ENCODE data around the gene PER2.

- TF ChIP-seq SUZ12 (IDR thresholded peaks at IDR 0.05; ENCODE audit: extremely low read depth, insufficient read depth, insufficient read length) (no peak), YY1 (IDR thresholded peaks at IDR 0.05; ENCODE audit: insufficient read depth, insufficient read length) (no peak), ZNF274 (IDR thresholded peaks at IDR 0.05; ENCODE audit: low read depth, low read length) (no peak)
Observed at GRCh38 chr2:238220892-238221521, 67.4 kb downstream of the PER2 start.
